ES-I3 (cell line): Measurements from ENCODE around the gene CD37.
"Not testable (repeated sequence)": the region's sequence is repeated elsewhere in the genome, so short reads cannot be mapped to it uniquely, and the experiment has no call there.

Experiments used
- H3K36me3 ChIP-seq: 2 replicates; pipeline ENCODE4 v1.6.1; 2013; ENCODE audit warnings: mild to moderate bottlenecking, low read length, control low read depth, moderate library complexity; ENCODE audit not compliant: insufficient read depth
- H3K4me1 ChIP-seq: 2 replicates; pipeline ENCODE4 v1.6.1; 2013; ENCODE audit warnings: mild to moderate bottlenecking, control low read depth, low read length; ENCODE audit not compliant: insufficient read depth
- H3K9ac ChIP-seq: 2 replicates; pipeline ENCODE4 v1.6.1; 2013; ENCODE audit warnings: low read depth, mild to moderate bottlenecking, low read length, moderate library complexity
- H3K9me3 ChIP-seq: 2 replicates; pipeline ENCODE4 v1.6.1; 2013; ENCODE audit warnings: mild to moderate bottlenecking, low read length, moderate library complexity; ENCODE audit not compliant: control insufficient read depth, insufficient read depth

Gene CD37

DNA sequence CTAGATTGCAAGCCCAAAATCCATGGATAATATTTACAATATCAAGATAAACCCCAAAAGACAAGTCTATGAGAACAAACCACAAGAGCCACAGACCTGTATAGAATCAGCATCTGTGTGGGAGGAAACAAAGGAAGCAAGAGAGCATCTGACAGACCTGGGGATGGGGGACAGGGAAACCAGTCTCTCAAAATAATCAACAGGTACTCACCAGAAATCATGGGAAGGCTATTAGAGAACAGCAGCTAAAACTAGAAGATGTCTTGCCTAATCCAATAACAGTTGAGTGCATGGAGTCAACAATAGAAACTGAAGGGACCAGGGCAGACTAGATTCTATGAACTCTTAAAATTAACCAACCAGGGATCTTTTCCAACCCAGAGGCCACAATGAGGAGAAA lies 18.9 kb upstream of the CD37 start:
- Histone ChIP-seq H3K9me3 (no peaks in the 10 kb centered on the region; the same call in 1 of the 2 replicates), H3K4me1 (no peaks in the 10 kb centered on the region), H3K36me3 (no peaks in the 10 kb centered on the region), H3K9ac (no peak overlapping the region)

DNA sequence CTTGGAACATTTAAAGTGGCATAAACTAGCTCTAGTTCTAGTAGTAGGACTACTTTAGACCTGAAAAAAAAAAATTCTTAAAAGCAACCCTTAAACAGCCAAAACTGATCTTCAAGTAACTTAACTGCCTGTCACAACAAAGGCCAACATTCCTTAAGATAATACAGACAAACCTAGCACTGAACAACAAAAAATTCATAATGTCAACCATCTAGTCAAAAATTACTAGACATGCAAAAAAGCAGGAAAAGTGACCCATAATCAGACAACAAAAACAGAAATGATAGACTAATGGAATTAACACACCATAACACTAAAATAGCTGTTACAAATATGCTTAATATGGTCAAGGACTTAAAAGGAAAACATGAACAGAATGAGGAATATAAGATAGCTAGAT lies 16.9 kb upstream of the CD37 start:
- Histone ChIP-seq H3K9me3 (no peaks in the 10 kb centered on the region; the same call in 1 of the 2 replicates), H3K36me3 (no peaks in the 10 kb centered on the region), H3K4me1 (no peaks in the 10 kb centered on the region), H3K9ac (no peak overlapping the region)

DNA sequence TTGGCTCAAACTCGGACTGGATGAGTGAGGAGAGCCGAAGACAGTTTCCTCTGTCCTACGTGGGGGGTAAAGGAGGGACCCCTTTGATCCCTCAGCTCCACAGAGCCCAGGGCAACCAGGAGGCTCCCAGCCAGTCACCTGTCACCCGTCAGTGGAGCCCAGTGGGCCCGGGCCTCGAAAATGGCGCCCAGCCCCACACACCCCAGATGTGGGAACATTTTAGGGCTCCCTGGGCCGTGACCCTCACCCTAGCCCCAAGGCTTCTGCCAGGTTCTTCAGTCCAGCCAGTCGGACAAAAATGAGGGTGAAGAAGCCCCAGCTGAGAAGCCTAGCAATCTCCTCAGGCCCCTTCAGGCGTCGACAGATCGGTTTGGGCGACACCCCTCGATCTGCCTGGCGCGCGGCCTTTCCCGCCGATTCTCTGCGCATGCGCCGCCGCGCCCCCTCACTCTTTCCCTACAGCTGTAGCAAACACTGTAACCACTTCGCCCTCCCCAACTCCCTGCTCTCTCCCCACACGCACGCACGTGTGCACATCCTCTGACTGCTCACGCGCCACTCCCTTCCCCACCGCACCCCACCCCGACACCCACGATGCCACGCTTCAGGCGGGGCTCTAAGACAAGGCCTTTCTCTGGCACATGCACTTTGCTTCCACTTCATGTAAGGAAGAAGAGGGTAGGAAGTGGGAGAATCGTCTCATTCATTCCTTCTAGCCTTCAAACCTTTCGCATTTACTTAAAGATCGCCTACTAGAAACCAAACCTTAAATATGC lies 10.2 kb upstream of the CD37 start, which contains the start of gene SLC6A16:
TSS of gene SLC6A16 (minus strand) at position 391 of the 776 bp plus-strand sequence. CDS start 13,844 bp downstream, outside the sequence.
- Histone ChIP-seq H3K36me3 (no peaks in the 10 kb centered on the region; the same call in 1 of the 2 replicates), H3K9ac (no peak within 1 kb of the TSS), H3K4me1 (no peaks in the 10 kb centered on the region), H3K9me3 (no peaks in the 10 kb centered on the region)

DNA sequence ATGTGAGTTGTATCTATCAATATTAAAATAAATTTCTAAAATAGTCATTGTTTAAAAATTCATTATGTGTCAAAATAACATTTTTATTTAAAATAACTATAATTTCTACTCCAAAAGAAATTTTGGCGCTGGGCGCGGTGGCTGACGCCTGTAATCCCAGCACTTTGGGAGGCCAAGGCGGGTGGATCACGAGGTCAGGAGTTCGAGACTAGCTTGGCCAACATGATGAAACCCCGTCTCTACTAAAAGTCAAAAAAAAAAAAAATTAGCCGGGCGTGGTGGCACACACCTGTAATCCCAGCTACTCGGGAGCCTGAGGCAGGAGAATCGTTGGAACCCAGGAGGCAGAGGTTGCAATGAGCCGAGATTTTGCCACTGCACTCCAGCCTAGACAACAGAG lies 9.4 kb upstream of the CD37 start:
- not testable (repeated sequence) for H3K36me3 ChIP-seq, H3K9ac ChIP-seq

DNA sequence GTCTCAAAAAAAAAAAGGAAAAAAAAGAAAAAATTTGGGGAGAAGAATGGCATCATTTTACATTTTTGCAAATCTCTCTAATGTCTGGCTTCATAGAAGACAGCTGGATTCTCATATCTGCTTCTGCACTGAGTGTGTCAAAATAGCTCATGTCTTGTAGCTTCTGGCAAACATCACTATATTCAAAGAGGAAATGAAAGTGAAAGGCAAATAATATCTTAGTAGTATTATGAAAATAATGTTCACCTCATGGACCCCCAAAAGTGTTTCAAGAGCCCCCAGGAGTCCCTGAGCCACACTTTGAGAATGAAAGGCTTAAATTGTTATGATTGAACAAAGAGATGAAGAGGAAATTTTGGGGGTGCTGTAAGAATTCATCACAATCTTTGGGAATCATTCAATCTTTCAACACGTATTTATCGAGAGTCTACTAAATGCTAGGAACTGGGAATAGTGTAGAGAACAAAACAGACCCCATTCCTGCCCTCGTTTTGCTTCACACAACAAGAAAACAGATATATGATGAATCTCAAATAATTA lies 9.0 kb upstream of the CD37 start:
- Histone ChIP-seq H3K4me1 (no peaks in the 10 kb centered on the region), H3K9ac (no peak overlapping the region), H3K9me3 (no peaks in the 10 kb centered on the region), H3K36me3 (no peaks in the 10 kb centered on the region; the same call in 1 of the 2 replicates)

More for the DNA sequence above, 9.4 kb upstream of the CD37 start:
- H3K9me3 ChIP-seq, H3K4me1 ChIP-seq: not testable (repeated sequence)

DNA sequence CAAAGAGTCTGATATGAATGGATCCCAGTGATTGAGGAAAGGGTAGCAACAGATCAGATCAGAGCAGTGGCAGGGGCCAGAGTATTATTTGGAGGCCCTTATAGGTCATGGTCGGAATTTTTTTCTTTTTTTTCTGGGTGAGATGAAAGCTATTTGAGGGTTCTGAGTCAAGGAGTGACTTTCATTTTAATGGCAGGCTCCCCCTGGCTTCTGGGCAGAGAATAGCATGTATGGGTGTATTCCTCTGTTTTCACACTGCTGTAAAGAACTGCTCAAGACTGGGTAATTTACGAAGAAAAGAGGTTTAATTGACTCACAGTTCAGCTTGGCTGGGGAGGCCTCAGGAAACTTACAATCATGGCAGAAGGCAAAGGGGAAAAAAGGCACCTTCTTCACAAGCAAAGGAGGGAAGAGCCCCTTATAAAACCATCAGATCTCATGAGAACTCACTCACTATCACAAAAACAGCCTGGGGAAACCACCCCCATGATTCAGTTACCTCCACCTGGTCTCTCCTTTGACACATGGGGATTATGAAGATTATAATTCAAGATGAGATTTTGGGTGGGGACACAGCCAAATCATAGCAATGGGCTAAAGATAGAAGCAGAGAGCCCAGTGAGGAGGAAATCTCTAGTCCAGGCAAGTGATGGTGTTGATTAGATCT lies 7.2 kb upstream of the CD37 start:
- H3K36me3 ChIP-seq, result no peaks in the 10 kb centered on the region; the same call in 1 of the 2 replicates
- H3K4me1 ChIP-seq, result no peaks in the 10 kb centered on the region
- H3K9ac ChIP-seq, result no peak overlapping the region
- H3K9me3 ChIP-seq, result no peaks in the 10 kb centered on the region

DNA sequence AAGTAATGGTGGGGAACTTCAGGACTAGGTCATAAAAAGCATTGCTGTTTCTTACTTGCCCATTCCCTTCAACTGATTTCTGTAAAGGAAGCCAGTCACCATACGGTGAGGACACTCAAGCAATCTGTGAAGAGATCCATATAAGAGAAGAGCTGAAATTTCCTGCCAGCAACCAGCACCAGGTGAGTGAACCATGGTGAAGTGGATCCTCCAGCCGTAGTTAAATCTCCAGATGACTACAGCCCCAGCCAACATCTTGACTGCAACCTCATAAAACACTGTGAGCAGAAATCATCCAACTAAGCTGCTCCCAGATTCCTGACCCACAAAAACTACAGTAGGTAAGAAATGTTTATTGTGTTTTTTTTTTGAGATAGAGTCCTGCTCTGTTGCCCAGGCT lies 6.5 kb upstream of the CD37 start:
- no peaks in the 10 kb centered on the region; the same call in 1 of the 2 replicates for H3K4me1 ChIP-seq
- H3K9ac ChIP-seq, result no peak overlapping the region
- no peaks in the 10 kb centered on the region; the same call in 1 of the 2 replicates for H3K36me3 ChIP-seq
- no peaks in the 10 kb centered on the region for H3K9me3 ChIP-seq

DNA sequence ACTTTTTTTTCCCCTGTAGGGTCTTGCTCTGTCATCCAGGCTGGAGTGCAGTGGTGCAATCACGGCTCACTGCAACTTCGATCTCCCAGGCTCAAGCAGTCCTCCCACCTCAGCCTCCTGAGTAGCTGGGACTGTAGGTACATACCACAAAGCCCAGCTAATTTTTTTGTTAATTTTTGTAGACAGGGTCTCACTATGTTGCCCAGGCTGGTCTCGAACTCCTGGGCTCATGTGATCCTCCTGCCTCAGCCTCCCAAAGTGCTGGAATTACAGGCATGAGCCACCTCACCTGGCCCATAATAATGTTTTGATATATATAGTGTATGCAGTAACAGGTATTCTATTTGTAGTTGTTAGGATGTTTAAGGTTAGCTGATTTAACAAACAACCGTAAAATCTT lies 4.0 kb upstream of the CD37 start:
- not testable (repeated sequence) for H3K9ac ChIP-seq, H3K36me3 ChIP-seq, H3K4me1 ChIP-seq, H3K9me3 ChIP-seq

DNA sequence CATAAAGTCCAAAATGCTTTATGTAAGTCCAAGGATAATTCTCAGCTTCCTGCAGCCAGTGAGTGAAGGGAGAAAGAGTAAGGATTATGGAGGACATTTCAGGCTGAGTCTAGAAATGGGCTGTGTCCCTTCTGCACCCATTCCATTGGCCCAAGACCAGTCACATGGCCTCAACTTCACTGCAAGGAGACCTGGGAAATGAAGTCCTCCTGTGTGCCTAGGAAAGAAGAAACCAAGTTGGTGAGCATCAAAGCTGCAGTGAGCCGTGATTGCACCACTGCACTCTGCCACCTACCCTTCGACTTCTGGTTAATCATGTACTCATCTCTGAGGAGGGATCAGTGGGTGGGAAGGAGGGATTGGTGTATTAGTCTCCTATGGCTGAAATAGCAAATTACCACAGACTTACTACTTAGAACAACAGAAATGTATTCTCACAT lies 3.6 kb upstream of the CD37 start:
- no peaks in the 10 kb centered on the region; the same call in 1 of the 2 replicates for H3K4me1 ChIP-seq
- H3K36me3 ChIP-seq, result no peaks in the 10 kb centered on the region; the same call in 1 of the 2 replicates
- no peak overlapping the region for H3K9ac ChIP-seq
- no peaks in the 10 kb centered on the region for H3K9me3 ChIP-seq

DNA sequence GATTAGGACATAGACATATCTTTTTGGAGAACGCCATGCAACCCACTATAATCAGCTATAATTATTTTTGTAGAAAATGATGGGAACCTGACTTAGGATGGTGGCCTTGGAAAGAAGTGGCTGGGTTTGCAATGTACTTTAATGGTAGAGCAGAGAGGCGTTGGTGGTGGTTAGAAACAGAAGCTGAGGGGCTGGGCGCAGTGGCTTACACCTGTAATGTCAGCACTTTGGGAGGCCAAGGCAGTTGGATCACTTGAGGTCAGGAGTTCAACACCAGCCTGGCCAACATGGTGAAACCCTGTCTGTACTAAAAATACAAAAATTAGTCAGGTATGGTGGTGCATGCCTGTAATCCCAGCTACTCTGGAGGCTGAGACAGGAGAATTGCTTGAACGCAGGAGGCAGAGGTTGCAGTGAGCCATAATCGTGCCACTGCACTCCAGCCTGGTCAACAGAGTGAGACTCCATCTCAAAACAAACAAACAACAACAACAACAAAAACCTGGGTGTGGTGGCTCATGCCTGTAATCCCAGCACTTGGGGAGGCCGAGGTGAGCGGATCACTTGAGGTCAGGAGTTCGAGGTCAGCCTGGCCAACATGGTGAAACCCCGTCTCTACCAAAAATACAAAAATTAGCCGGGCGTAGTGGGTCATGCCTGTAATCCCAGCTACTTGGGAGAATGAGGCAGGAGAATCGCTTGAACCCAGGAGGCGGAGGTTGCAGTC lies 2.4 kb upstream of the CD37 start:
- H3K36me3 ChIP-seq, H3K9ac ChIP-seq, H3K4me1 ChIP-seq, H3K9me3 ChIP-seq: not testable (repeated sequence)

DNA sequence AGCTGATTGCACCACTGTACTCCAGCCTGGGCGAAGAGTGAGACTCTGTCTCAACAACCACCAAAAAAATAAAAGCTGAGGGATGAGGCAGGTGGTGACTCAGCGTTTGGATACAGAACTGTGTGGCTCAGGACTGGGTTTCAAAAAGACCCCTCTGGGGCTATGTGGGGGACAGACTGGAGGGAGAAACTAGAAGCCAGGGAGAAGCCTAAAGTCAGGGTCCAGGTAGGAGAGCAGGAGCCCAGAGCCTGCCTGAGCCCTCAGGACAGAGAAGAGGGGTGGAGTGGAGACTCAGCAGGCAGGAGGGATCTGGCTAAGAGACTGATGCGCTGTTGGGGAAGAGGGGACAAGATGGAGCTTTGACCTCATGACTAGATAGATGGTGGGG lies 1.8 kb upstream of the CD37 start:
- no peaks in the 10 kb centered on the region for H3K9me3 ChIP-seq
- no peak overlapping the region for H3K9ac ChIP-seq
- no peaks in the 10 kb centered on the region; the same call in 1 of the 2 replicates for H3K36me3 ChIP-seq
- H3K4me1 ChIP-seq, result peaks cover 3% of the 10 kb centered on the region; the same call in 1 of the 2 replicates

DNA sequence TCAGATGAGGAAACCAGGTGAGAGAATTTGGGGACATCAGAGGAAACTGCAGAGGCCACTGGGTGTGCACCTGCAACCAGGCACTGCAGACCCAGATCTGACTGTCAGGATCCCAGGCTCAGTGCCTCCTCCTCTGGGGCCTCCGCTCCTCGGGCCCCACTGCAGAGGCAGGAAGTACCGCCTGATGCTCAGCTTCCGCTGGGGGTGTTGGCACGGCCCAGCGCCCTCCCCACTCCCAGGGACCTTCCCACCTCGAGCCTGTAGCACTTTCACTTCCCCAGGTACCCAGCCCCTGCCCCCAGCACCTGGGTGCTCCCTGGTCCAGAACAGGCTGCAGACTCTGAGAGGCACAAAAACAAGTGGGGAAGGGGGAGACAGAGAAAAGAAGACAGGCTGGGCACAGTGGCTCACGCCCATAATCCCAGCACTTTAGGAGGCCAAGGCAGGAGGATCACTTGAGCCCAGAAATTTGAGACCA lies 1.4 kb upstream of the CD37 start:
- Histone ChIP-seq H3K9ac (no peak overlapping the region), H3K4me1 (peaks cover 3% of the 10 kb centered on the region; the same call in 1 of the 2 replicates), H3K36me3 (no peaks in the 10 kb centered on the region), H3K9me3 (no peaks in the 10 kb centered on the region)

DNA sequence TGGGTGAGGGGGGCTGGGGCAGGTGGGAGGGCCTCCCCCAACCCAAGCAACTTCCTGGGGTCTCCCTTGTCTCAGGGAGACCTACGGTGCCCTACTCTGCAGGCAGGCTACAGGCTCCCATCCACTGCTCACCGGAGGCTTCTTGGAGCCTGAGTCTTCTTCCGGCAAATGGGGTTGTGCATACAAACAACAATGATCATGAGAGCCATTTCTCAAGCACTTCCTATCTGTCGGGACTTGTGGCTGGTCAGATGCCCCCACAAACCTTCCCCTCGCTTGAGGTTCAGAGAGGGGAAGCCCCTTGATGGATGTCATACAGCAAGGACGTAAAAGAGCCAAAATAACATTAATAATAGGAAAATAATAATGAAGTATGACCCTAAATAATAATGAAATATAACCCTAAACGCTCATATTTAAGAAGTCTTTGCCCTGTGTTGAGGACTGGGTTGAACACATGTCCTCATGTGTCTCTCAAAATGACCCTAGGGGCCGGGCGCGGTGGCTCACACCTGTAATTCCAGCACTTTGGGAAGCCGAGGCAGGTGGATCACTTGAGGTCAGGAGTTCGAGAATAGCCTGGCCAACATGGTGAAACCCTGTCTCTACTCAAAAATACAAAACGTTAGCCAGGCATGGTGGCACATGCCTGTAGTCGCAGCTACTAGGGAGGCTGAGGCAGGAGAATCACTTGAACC lies 727 bp downstream of the CD37 start:
- Histone ChIP-seq H3K9ac (no peak overlapping the region), H3K4me1 (peaks cover 3% of the 10 kb centered on the region; the same call in 1 of the 2 replicates), H3K36me3 (no peaks in the 10 kb centered on the region), H3K9me3 (no peaks in the 10 kb centered on the region)
